Measurements from ENCODE around the gene CYP24A1. TPM values are rescaled to one million over a fixed set of nuclear protein-coding genes. Genes with fewer than 3 reads are reported as not detected.

Gene CYP24A1
- total and polyA plus RNA-seq, 4 donors, result 0.28 to 1.2 (median 0.91) TPM

- no peak overlapping the region for H3K27ac ChIP-seq (ENCODE audit: low read depth, low read length)
- no peak for DNase-seq (ENCODE audit: low read depth in 4 of 6, low spot score in 6 of 6)
- no peaks in the 10 kb centered on the region for H3K9me3 ChIP-seq (ENCODE audit: control insufficient read depth, insufficient read depth, low read length)
- H3K4me1 ChIP-seq (ENCODE audit: control insufficient read depth, insufficient read depth, low read length), result no peaks in the 10 kb centered on the region
- no peaks in the 10 kb centered on the region for H3K36me3 ChIP-seq (ENCODE audit: control insufficient read depth, insufficient read depth, low read length)
- H3K27me3 ChIP-seq (ENCODE audit: control insufficient read depth, insufficient read depth, low read length), result peaks cover 2% of the 10 kb centered on the region
- H3K4me3 ChIP-seq (ENCODE audit: low read depth, low read length), result no peak overlapping the region
- 100% methylated on average over 2 of the region's 7 CpGs for WGBS (ENCODE audit: insufficient coverage)
Observed at GRCh38 chr20:54160065-54161007, 13.4 kb downstream of the CYP24A1 start.

GRCh38 chr20:54158856-54159418 is 14.8 kb downstream of the CYP24A1 start:
- 90% methylated on average over 2 of the region's 8 CpGs for WGBS (ENCODE audit: insufficient coverage)
- H3K4me3 ChIP-seq (ENCODE audit: low read depth, low read length), result no peak overlapping the region

GRCh38 chr20:54158226-54158625 is 15.6 kb downstream of the CYP24A1 start:
- no peak overlapping the region for H3K4me3 ChIP-seq (ENCODE audit: low read depth, low read length)
- H3K4me1 ChIP-seq (ENCODE audit: control insufficient read depth, insufficient read depth, low read length), result no peaks in the 10 kb centered on the region
- peaks cover 2% of the 10 kb centered on the region for H3K27me3 ChIP-seq (ENCODE audit: control insufficient read depth, insufficient read depth, low read length)
- no peaks in the 10 kb centered on the region for H3K9me3 ChIP-seq (ENCODE audit: control insufficient read depth, insufficient read depth, low read length)
- H3K27ac ChIP-seq (ENCODE audit: low read depth, low read length), result no peak overlapping the region
- no CpG with 5 or more reads among the region's 3 CpGs for WGBS (ENCODE audit: insufficient coverage)
- DNase-seq (ENCODE audit: low read depth in 4 of 6, low spot score in 6 of 6), result peak in 1 of 6 donors; percentile 28
- H3K36me3 ChIP-seq (ENCODE audit: control insufficient read depth, insufficient read depth, low read length), result no peaks in the 10 kb centered on the region

More at GRCh38 chr20:54158856-54159418, 14.8 kb downstream of the CYP24A1 start:
- Histone ChIP-seq H3K4me1 (ENCODE audit: control insufficient read depth, insufficient read depth, low read length) (no peaks in the 10 kb centered on the region), H3K27me3 (ENCODE audit: control insufficient read depth, insufficient read depth, low read length) (peaks cover 2% of the 10 kb centered on the region), H3K27ac (ENCODE audit: low read depth, low read length) (no peak overlapping the region), H3K9me3 (ENCODE audit: control insufficient read depth, insufficient read depth, low read length) (no peaks in the 10 kb centered on the region), H3K36me3 (ENCODE audit: control insufficient read depth, insufficient read depth, low read length) (no peaks in the 10 kb centered on the region)
- DNase-seq (ENCODE audit: low read depth in 4 of 6, low spot score in 6 of 6), result no peak

- WGBS (ENCODE audit: insufficient coverage), result 74% methylated on average over 16 of the region's 19 CpGs
- H3K4me1 ChIP-seq (ENCODE audit: control insufficient read depth, insufficient read depth, low read length), result peaks cover 3% of the 10 kb centered on the region
- H3K27me3 ChIP-seq (ENCODE audit: control insufficient read depth, insufficient read depth, low read length), result peaks cover 2% of the 10 kb centered on the region
- H3K9me3 ChIP-seq (ENCODE audit: control insufficient read depth, insufficient read depth, low read length), result no peaks in the 10 kb centered on the region
- DNase-seq (ENCODE audit: low read depth in 4 of 6, low spot score in 6 of 6), result no peak
- H3K4me3 ChIP-seq (ENCODE audit: low read depth, low read length), result no peak overlapping the region
- H3K27ac ChIP-seq (ENCODE audit: low read depth, low read length), result no peak overlapping the region
- H3K36me3 ChIP-seq (ENCODE audit: control insufficient read depth, insufficient read depth, low read length), result no peaks in the 10 kb centered on the region
Observed at GRCh38 chr20:54156981-54157835, 16.6 kb downstream of the CYP24A1 start.

- WGBS (ENCODE audit: insufficient coverage), result 53% methylated on average over 2 of the region's 5 CpGs
- Histone ChIP-seq H3K27ac (ENCODE audit: low read depth, low read length) (no peak overlapping the region), H3K9me3 (ENCODE audit: control insufficient read depth, insufficient read depth, low read length) (no peaks in the 10 kb centered on the region), H3K27me3 (ENCODE audit: control insufficient read depth, insufficient read depth, low read length) (peaks cover 2% of the 10 kb centered on the region), H3K4me3 (ENCODE audit: low read depth, low read length) (no peak overlapping the region), H3K4me1 (ENCODE audit: control insufficient read depth, insufficient read depth, low read length) (peaks cover 3% of the 10 kb centered on the region), H3K36me3 (ENCODE audit: control insufficient read depth, insufficient read depth, low read length) (no peaks in the 10 kb centered on the region)
- DNase-seq (ENCODE audit: low read depth in 4 of 6, low spot score in 6 of 6), result no peak
Observed at GRCh38 chr20:54156522-54156921, 17.3 kb downstream of the CYP24A1 start.

GRCh38 chr20:54155736-54156317 is 18.0 kb downstream of the CYP24A1 start:
- H3K36me3 ChIP-seq (ENCODE audit: control insufficient read depth, insufficient read depth, low read length), result no peaks in the 10 kb centered on the region
- DNase-seq (ENCODE audit: low read depth in 4 of 6, low spot score in 6 of 6), result no peak
- no peak overlapping the region for H3K4me3 ChIP-seq (ENCODE audit: low read depth, low read length)
- no peak overlapping the region for H3K27ac ChIP-seq (ENCODE audit: low read depth, low read length)
- no peaks in the 10 kb centered on the region for H3K9me3 ChIP-seq (ENCODE audit: control insufficient read depth, insufficient read depth, low read length)
- H3K27me3 ChIP-seq (ENCODE audit: control insufficient read depth, insufficient read depth, low read length), result peaks cover 2% of the 10 kb centered on the region
- WGBS (ENCODE audit: insufficient coverage), result no CpG with 5 or more reads among the region's 3 CpGs
- peaks cover 3% of the 10 kb centered on the region for H3K4me1 ChIP-seq (ENCODE audit: control insufficient read depth, insufficient read depth, low read length)

- Histone ChIP-seq H3K9me3 (ENCODE audit: control insufficient read depth, insufficient read depth, low read length) (no peaks in the 10 kb centered on the region), H3K4me3 (ENCODE audit: low read depth, low read length) (no peak overlapping the region), H3K4me1 (ENCODE audit: control insufficient read depth, insufficient read depth, low read length) (peaks cover 3% of the 10 kb centered on the region), H3K27me3 (ENCODE audit: control insufficient read depth, insufficient read depth, low read length) (peaks cover 2% of the 10 kb centered on the region), H3K36me3 (ENCODE audit: control insufficient read depth, insufficient read depth, low read length) (no peaks in the 10 kb centered on the region), H3K27ac (ENCODE audit: low read depth, low read length) (no peak overlapping the region)
- DNase-seq (ENCODE audit: low read depth in 4 of 6, low spot score in 6 of 6), result no peak
- no CpG with 5 or more reads among the region's 2 CpGs for whole genome bisulfite sequencing (ENCODE audit: insufficient coverage)
Observed at GRCh38 chr20:54154439-54154838, 19.3 kb downstream of the CYP24A1 start.

- Histone ChIP-seq H3K4me1 (ENCODE audit: control insufficient read depth, insufficient read depth, low read length) (peaks cover 3% of the 10 kb centered on the region), H3K27me3 (ENCODE audit: control insufficient read depth, insufficient read depth, low read length) (peaks cover 2% of the 10 kb centered on the region), H3K4me3 (ENCODE audit: low read depth, low read length) (no peak overlapping the region), H3K36me3 (ENCODE audit: control insufficient read depth, insufficient read depth, low read length) (no peaks in the 10 kb centered on the region), H3K27ac (ENCODE audit: low read depth, low read length) (no peak overlapping the region), H3K9me3 (ENCODE audit: control insufficient read depth, insufficient read depth, low read length) (no peaks in the 10 kb centered on the region)
- no peak for DNase-seq (ENCODE audit: low read depth in 4 of 6, low spot score in 6 of 6)
- 100% methylated on average over 1 of the region's 1 CpG for WGBS (ENCODE audit: insufficient coverage)
Observed at GRCh38 chr20:54153847-54154246, 19.9 kb downstream of the CYP24A1 start.

- Histone ChIP-seq H3K4me3 (ENCODE audit: low read depth, low read length) (no peak overlapping the region), H3K36me3 (ENCODE audit: control insufficient read depth, insufficient read depth, low read length) (no peaks in the 10 kb centered on the region), H3K4me1 (ENCODE audit: control insufficient read depth, insufficient read depth, low read length) (peaks cover 3% of the 10 kb centered on the region), H3K27me3 (ENCODE audit: control insufficient read depth, insufficient read depth, low read length) (peaks cover 2% of the 10 kb centered on the region), H3K27ac (ENCODE audit: low read depth, low read length) (no peak overlapping the region), H3K9me3 (ENCODE audit: control insufficient read depth, insufficient read depth, low read length) (no peaks in the 10 kb centered on the region)
- WGBS (ENCODE audit: insufficient coverage), result no CpG with 5 or more reads among the region's 2 CpGs
- DNase-seq (ENCODE audit: low read depth in 4 of 6, low spot score in 6 of 6), result no peak
Observed at GRCh38 chr20:54153041-54153327, 20.8 kb downstream of the CYP24A1 start.
